CD4-positive, alpha-beta T cell treated with Interleukin-6 at 100 ng/mL for 8 hours (primary cell): ENCODE measurements around the gene ATP6V0E2.
A peak's percentile ranks its signal among the peaks of the same experiment; 100 is the strongest.

Source experiments
- DNase-seq: peaks from one replicate; pipeline ENCODE4 v3.0.0-alpha.2; 2020; ENCODE audit warnings: mixed read lengths, low spot score

Gene ATP6V0E2

DNA sequence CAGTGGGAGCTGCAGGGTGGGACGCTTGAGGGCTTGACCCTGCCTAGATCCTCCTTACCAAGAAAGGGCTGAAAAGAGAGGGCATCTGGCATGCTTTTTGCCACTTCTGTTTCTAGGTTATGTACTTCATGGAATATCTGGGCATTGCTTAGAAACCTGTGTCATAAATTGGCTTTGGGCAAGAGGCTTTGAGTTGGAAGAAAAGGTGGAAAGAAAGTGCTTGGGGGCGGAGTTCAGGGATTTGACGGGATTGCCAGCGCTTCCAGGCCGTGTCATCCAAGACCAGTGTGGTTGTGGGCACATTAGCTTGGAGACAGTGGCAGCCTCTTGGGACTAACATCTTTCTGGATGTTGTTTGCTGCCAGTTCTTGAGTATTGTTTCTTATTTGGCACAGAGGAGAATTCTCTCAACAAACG is 34.8 kb upstream of the ATP6V0E2 start:
- no peak for DNase-seq

DNA sequence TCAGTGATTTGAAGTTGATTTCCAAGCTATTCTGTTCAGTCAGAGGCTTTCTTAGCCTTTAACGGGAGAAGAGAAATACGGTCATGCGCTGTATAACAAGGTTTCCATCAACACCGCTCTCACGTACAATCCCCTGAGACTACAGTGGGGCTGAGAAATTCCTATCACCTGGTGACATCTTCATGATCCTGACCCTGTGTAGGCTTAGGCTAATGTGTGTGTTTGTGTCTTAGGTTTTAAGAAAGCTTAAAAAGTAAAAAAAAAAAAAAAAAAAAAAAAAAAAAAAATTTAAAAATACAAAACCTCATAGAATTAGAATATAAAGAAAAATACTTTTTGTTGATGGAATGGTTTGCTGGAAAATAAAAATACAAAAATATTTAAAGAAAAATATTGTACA is 33.8 kb upstream of the ATP6V0E2 start:
- DNase-seq: no peak

DNA sequence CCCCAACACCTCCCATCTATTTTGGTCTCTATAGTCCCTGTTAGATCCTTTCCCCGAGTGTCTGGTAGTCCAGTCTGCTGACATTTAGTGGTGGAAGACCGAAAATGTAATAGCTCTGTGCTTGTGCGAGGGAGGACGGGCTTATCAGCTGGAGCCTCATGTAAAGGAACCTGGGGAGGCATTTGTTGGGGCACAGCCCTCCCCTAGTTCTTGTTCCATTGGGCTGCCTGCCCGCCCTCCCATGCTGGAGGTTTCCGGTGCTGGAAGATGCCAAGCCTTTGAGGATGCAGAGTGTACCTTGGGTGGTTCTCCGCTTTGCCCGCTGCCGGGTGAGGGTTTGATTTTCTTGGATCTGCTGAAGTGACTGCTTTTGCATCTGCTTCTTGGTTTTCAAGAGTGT is 30.2 kb upstream of the ATP6V0E2 start:
- DNase-seq: no peak

DNA sequence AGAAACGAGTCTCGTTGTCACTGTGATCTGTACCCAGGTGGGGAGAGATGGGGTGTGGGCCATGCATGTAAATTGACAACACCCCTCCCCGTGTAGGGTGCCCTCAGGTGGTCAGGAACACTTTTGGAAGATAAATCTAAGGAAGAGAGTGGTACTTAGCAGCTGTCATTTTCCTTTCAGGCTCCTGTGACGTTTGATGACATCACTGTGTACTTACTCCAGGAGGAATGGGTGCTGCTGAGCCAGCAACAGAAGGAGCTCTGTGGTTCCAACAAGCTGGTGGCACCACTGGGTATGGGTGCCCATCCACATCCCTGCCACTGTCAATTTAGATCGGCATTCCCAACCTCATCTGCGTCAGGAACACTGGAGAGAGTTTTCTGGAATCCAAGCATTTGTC is 29.3 kb upstream of the ATP6V0E2 start:
- DNase-seq: no peak

DNA sequence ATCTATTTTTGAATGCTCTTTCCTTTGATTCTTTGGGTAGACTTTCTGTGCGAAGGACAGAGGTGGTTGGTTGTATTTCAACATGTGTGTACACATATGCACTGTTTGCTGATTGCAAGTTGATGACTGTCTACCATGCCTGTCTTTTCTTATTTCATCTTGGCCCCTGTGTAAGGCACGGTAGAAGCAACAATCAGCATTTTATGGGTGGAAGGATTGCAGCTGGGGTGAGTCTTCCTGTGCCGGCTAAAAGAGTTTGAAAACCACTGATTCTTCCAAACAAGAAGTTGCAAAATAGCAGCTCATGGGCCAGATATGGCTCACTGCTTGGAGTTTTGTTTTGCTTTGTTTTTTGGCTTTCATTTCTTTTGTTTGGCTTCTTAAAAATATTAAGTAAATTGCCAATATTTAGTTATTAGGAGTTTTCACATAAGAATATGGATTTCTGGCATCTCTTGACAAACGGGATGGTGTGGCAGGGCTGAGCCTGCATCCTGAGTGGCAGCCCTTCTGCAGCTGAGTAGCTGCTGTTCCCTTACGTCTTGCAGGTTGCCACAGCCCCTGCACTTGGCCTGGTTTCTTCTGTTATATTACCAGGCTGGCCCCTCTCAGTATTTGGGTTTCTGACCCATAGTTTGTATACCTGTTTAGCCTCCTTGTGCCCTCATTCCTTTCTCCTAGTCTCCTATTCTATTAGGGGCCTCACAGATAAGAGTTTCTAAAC is 28.4 kb upstream of the ATP6V0E2 start:
- DNase-seq: no peak

DNA sequence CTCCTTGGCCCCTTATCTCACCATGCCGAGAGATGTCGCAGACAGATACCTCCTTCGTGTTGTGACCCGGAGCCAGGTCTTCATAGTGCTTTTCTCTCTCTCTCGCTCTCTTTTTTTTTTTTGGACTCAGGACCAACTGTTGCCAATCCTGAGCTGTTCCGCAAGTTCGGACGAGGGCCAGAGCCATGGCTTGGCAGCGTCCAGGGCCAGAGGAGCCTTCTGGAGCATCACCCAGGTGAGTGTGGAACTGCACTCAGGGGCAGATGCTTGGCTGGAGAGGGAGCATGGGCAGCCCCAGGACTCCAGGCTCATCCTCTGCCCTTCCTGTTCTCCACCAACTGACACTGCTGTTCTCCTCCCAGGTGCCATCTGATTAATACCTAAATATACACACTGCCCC is 27.7 kb upstream of the ATP6V0E2 start:
- DNase-seq: no peak

DNA sequence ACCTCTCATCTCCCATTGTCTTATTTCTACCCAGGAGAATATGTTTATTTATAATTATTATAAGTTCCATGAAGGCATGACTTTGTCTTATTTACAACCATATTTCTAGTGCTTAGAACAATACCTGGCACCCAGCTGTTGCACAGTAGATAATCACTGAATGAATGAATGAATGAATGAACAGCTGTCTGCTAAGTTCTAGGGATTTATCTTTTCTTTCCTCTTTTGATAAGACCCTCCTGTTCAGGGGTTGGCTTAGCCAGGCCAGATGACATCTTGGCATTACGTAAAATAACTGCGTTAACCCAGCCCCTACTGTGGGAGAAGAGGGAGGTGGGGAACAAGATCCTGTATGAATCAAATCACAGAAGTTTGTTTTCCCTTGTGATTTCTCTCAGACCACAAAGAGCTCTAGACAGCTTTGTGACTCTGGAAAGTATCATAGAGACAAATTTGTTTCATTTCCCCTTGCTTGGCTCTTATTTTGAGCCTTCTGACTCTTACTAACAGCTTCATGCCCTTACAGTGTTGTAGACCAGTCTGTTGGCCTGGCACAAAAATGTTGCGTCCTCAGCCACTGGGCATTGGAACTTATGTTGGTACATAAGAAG is 27.2 kb upstream of the ATP6V0E2 start:
- no peak for DNase-seq

DNA sequence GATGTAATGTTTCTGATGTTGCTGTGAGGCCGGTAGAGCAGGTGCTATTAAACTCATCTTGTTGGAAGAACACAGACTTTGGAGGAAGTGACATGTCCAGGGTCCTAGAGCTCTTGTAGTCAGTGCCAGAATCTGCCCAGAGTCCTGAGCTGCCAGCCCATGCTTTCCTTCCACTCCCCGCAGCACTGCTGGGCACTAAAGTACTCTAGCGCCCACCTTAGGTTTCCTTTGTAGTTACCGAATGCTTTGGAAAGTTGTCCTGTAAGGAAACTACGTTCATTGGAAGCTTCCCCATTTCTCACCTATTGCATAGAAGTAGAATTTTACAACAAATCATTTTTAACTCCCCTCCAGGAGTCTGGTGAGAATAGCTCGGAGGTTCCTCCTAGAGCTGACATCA is 24.6 kb upstream of the ATP6V0E2 start:
- DNase-seq: no peak

DNA sequence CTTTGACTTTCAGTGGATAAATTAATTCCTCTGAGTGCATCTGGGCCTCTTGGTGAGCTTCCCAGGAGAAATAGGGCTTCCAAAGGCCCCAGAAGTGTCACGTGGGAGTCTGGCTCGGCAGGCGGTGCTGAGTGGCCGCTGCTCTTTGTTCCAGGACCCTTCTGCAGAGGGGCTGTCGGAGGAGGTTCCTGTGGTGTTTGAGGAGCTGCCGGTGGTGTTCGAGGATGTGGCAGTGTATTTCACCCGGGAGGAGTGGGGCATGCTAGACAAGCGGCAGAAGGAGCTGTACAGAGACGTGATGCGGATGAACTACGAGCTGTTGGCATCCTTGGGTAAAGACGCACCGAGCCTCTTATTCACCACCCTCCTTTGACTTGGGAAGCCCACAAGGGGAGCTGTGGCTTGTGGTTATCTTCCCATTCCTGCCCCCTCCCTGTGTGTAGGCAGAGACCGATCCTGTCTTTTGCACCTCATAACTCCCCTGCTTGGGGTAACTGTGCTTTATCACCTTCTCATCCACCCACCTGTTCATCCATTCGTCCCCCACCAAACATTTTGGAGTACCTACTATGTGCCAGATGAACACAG is 23.7 kb upstream of the ATP6V0E2 start:
- no peak for DNase-seq

DNA sequence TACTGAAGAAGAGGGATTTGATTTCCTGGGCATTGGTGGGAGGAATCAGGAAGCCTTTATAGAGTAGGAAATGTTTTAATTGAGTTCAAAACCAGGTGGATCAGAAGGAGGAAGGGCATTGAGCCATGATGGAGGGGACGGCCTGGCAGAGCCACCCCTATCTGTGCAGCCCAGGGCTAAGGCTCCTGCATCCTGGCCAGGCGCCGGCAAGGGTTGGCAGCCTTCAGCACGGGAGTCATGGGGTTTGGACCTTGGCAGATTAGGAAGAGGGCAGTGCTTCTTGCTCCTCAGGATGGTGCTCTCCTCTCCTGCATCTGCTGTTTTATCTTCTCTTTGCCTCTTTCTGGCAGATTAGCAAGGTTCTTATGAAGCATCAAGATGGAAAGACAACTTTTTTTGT is 23.1 kb upstream of the ATP6V0E2 start:
- no peak for DNase-seq

DNA sequence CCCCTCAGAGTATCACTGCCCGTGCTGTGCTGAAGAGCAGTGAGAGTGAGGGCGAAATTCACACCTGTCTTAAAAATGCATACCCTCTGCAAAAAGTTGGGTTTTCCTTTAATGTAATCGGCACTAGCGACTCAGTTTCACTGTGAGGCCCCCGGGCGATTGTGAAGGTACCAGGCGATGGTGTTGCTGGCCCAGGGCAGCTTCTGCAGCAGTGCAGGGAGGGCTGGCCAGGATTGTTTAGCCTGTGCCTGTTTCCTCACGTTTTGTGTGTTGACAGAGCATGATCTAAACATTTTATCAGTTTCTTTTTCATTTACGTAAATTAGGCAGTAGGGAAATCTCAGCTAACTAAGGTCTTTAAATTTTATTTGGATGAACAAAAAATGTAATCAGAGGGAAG is 22.3 kb upstream of the ATP6V0E2 start:
- DNase-seq: no peak

DNA sequence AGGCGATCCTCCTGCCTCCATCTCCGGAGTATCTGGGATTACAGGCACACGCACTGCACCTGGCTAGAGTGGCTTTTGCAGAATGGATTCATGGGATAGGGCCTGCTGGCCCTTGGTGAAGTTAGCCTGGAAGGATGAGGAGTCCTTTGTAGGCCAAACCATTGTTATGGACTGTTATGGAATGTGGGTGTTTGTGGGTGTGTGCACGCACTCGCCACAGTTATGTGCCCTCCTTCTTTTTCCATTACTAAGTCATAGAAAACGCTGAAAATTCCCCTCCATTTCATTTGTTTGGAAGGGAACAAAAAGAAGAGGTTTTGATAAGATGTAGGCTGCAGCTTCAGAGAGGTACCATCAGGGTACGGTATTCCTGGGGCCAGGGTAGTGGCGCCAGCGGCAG is 20.6 kb upstream of the ATP6V0E2 start:
- no peak for DNase-seq

DNA sequence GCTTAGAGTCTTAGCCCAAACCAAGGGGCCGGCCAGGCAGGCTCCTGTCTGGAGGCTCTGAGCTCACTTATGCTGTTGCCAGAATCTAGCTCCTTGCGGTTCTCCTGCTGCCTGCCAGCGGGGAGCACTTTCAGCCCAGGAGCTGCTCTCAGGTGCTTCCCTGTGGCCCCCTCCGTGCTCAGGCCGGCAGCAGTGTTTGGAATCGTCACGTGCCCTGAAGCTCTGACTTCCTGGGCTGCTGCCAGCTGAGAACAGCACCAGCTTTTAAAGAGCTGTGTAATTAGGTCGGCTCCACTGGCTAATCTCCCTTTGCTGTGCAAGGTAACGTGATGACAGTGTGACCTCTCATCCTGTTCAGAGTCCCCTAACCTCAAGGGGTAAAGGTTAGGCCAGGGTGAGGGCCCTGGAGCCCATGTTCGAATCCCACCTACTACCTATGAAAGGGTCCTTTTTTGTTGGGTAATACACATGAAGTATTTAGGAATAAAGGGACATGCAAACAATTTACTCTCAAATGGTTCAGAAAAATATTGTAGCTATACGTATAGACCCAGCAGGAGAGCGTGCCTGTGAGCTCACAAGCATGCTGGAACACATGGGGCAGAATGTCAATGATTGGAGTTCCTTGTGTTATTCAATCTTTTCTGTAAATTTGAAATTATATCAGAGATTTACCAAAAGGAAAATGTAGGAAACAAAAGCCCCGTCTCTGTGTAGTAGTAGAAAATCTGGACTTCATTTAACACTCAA is 19.0 kb upstream of the ATP6V0E2 start:
- peak; percentile 48 for DNase-seq

DNA sequence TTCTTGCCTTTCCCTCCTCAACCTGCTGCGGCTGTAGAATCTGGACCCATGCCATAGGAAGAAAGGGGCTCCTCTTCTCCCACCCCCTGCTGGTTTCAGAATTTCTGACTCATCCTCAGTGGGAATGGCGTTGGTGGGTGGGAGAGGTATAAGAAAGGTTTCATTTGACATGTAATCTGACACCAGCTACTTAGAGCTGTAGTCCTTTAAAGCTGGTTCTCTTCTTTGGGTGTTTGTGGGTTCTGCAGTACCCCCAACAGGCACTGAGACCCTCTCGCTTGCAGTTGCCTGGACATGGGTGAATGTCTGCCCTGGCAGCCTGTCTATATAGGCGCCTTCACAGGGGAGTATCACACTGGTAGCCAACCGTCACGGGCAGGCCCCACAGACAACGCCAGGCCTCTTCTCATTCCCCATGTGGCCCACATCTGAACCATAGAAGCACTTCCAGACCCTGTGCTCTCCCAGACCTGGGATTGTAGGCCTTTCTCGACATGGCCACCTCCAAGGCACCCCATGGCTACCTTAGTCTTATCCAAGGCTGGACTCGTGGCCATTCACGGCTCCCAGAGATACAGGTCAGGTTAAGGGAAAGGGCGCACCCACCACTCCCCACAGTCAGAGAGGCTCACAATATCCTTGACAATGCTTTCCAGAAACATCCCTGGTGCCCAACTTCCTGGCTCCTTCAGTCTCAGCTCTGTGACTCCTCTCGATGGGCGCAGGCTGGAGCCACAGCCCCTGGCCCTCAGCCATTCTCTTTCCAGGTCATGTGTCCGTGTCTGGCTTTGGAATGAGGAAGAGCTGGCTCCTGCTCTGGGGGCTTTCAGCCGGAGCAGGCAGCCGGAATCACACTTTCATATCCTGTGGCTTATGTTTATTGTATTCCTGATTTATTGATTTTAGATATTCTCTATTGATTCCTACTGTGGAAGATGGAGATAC is 18.1 kb upstream of the ATP6V0E2 start:
- no peak for DNase-seq

DNA sequence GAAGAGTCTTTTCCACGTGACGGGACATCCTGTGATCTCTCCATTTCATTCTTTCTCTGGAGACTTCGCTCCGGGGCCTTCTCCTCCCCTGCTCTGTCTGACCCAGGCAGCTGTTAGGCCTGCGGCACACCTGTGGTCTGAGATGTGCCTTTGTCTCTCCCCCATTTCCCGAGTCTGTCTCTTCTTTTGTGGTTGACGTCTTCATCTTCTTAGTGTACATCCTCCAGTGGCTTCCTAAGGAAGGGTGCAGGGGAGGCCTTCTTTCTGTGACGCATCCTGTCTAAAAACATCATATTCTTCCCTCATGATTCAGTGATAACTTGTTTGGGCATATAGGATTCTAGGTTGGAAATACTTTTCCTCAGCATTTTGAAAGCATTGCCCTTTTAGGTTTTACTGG is 17.2 kb upstream of the ATP6V0E2 start:
- peak; percentile 48 for DNase-seq

DNA sequence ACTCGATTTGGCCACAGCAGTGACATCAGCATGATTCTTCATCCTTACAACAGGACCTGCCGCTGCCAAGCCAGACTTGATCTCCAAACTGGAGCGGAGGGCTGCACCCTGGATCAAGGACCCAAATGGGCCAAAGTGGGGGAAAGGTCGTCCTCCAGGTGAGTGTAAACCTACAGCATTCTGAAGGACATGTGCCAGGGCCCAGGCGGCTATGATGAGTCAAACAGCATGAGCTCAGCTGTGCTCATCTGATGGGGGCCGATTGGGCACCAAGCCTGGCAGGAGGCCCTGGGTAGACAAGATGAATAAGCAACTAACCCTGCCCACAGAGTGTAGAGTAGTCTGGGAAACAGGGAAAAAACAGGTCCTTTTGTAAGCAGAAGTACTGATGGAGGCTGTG is 14.4 kb upstream of the ATP6V0E2 start:
- no peak for DNase-seq

DNA sequence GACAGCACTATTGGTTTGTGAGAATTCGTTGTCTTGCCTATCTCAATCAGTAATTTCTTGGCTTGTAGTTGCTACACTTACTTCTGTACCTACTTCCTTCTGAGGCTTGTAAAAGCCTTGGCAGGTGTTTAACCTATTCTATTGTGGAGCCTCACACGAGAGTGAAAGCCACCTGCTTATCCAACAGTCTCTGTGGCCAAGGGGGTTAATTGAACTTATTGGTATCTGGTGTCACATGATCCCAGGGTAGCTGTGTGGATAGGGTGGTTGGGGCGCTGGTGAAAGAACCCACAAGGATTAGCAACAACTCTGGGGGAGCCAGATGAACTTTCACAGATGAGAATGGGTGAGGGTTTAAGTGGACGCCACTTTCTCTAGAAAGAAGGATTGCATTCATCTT is 13.9 kb upstream of the ATP6V0E2 start:
- DNase-seq: no peak

DNA sequence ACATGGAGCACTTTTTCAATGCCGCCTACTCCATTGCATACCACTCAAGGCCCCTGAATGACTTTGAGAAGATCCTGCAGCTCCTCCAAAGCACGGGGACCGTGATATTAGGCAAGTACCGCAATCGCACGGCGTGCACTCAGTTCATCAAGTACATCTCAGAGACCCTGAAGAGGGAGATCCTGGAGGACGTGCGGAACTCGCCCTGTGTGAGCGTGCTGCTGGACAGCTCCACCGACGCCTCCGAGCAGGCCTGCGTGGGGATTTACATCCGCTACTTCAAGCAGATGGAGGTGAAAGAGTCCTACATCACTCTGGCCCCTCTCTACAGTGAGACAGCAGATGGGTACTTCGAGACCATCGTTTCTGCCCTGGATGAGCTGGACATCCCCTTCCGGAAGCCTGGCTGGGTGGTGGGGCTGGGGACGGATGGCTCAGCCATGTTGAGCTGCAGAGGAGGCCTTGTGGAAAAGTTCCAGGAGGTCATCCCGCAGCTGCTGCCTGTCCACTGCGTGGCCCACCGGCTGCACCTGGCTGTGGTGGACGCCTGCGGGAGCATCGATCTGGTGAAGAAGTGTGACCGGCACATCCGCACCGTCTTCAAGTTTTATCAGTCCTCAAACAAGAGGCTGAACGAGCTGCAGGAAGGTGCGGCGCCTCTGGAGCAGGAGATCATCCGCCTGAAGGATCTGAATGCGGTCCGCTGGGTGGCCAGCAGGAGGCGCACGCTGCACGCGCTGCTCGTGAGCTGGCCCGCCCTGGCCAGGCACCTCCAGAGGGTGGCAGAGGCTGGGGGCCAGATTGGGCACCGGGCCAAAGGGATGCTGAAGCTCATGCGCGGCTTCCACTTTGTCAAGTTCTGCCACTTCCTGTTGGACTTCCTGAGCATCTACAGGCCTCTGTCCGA is 12.7 kb upstream of the ATP6V0E2 start:
- peak; percentile 4 for DNase-seq

DNA sequence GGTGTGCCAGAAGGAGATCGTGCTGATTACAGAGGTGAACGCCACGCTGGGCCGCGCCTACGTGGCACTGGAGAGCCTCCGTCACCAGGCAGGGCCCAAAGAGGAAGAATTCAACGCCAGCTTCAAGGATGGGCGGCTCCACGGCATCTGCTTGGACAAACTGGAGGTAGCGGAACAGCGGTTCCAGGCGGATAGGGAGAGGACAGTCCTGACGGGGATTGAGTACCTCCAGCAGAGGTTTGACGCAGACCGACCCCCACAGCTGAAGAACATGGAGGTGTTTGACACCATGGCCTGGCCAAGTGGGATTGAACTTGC is 12.1 kb upstream of the ATP6V0E2 start:
- DNase-seq: no peak

DNA sequence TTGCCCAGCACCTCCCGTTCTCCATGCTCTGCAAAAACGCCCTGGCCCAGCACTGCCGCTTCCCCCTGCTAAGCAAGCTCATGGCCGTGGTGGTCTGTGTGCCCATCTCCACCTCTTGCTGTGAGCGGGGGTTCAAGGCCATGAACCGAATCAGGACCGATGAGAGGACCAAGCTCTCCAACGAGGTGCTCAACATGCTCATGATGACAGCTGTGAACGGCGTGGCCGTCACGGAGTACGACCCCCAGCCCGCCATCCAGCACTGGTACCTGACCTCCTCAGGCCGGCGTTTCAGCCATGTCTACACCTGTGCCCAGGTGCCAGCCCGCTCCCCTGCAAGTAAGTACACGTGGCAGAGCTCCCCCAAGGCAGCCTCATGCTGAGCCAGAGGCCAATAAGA is 11.6 kb upstream of the ATP6V0E2 start:
- DNase-seq: no peak

DNA sequence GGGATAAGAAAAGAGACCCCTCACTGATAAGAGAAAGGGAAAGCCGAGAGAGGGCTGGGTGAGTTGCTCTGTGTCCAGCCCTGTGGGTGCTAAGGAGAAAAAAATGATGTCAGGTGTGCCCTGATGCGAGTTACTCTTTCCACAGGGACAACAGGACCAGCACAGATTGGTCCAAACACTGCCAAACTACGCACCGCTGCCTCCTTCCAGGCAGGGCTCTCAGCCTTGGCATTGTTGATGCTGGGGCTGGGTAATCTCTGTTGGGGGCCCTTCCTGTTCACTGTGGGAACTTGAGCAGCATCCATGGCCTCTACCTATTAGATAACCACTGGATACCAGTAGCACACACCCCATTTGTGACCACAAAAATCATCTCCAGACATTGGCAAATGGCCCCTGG is 10.3 kb upstream of the ATP6V0E2 start:
- DNase-seq: no peak
